Measurements from ENCODE around the gene HECW1. TPM values are rescaled to one million over a fixed set of nuclear protein-coding genes. Genes with fewer than 3 reads are reported as not detected.

HECW1 gene
- total RNA-seq, 2 experiments from 2014 or later = not detected

DNA sequence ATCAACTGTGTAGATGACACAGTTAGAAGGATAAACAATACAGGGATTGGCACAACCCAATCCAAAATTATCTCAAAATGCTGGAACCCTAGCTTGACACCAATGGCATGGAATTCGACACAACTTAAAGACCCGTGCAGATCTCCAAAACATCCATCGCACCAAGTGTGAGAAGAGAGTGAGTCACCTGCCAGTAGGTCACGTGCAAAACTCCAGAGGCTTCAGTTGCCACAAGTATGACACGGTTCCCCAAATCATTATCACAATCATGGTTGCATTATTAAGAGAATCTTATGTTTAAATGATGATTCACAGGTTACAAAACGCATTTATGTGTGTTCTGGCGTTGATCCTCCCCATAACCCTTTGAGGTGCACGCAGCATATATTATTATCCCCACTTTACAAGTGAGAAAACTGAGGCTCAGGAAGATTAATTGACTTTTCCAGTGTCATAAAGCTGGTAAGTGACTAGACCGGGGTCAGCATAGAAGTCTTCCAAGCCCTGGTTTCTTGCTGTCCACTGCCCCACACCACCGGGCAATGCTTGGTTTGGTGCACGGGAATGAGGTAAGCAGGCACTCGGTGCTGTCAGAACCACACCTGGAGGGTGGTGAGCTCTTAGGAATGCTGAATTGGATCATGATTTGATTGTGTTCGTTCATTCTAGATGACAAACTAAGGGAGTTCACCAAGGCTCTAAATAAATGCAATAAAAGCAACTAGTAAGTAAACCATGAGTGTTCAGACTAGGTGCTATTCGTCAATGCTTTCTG, 446.9 kb downstream of the HECW1 start:
- ChIA-PET POLR2A (no interaction called here), CTCF (interaction anchor here (1.5 kb wide), 1 partner anchor 9 kb away, joined by 4 read pairs; no protein-coding TSS in a partner anchor)
- intact Hi-C loops (cut with micrococcal nuclease) = no loop called here

DNA sequence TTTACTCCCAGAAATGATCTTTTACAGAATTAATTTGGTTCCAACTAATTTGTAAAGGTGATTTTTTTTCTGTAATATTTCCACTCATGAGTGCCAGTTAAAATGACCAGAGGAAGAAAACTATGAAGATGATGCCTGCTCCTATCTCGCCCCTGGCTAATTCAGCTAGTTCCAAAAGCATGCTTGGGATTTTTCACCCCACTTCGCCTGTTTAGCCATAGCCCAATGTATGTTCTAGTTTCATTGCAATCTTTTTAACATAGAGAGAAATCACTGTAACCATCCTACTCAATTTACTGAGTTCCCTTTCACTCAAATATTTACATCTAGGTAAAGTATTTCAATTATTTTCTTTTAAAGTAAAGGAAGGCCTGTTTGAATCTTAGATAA, 447.5 kb downstream of the HECW1 start:
- Mint-ChIP-seq H3K9me3 (no peaks in the 10 kb centered on the region), H3K36me3 (ENCODE audit: low read depth) (no peaks in the 10 kb centered on the region), H3K27ac (no peak overlapping the region), H3K27me3 (peaks cover 5% of the 10 kb centered on the region), H3K4me1 (ENCODE audit: low read depth) (peaks cover 3% of the 10 kb centered on the region), H3K4me3 (no peak overlapping the region)
- ATAC-seq = no peak
- CTCF ChIA-PET = interaction anchor here (1.5 kb wide), 1 partner anchor 10 kb away, joined by 4 read pairs; no protein-coding TSS in a partner anchor
- POLR2A ChIA-PET = no interaction called here
- TF ChIP-seq, protein P1, sequence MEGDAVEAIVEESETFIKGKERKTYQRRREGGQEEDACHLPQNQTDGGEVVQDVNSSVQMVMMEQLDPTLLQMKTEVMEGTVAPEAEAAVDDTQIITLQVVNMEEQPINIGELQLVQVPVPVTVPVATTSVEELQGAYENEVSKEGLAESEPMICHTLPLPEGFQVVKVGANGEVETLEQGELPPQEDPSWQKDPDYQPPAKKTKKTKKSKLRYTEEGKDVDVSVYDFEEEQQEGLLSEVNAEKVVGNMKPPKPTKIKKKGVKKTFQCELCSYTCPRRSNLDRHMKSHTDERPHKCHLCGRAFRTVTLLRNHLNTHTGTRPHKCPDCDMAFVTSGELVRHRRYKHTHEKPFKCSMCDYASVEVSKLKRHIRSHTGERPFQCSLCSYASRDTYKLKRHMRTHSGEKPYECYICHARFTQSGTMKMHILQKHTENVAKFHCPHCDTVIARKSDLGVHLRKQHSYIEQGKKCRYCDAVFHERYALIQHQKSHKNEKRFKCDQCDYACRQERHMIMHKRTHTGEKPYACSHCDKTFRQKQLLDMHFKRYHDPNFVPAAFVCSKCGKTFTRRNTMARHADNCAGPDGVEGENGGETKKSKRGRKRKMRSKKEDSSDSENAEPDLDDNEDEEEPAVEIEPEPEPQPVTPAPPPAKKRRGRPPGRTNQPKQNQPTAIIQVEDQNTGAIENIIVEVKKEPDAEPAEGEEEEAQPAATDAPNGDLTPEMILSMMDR (IDR thresholded peaks at IDR 0.05) = no peak
- no peak for DNase-seq
- intact Hi-C loops (cut with micrococcal nuclease) = no loop called here

More for the DNA sequence above, 446.9 kb downstream of the HECW1 start:
- DNase-seq (no peak), ATAC-seq (no peak)
- Mint-ChIP-seq H3K4me1 (ENCODE audit: low read depth) (peaks cover 9% of the 10 kb centered on the region), H3K27ac (no peak overlapping the region), H3K36me3 (ENCODE audit: low read depth) (no peaks in the 10 kb centered on the region), H3K9me3 (no peaks in the 10 kb centered on the region), H3K27me3 (peaks cover 5% of the 10 kb centered on the region), H3K4me3 (no peak overlapping the region)
- TF ChIP-seq, protein P1 (IDR thresholded peaks at IDR 0.05) = no peak

DNA sequence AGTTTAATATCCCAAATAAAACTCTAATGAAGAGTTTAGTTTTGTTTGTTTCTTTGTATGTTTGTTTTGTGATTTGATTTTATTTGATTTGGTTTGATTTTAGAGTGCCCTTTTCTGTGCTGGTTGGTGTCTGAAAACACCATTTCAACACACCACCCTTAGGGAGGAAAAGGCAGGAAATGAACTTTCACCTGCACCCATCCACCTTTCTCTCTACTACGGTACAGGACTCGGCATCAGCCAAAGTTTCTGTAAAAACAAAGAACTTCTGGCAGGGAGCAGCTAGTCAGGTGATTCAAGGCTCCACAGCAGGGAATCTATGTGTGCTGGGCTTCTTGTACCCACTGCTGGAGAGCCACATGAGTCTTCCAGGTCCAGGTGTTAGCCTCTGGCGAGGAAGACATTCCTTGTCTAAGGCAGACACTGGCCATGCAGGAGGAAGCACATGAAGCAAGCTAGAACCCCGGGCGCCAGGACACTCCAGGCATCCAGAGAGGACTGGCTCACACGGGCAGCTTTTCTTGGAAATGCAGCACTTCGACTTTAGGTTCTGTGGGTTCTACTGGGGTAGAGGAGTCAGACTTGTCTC, 448.4 kb downstream of the HECW1 start:
- Mint-ChIP-seq H3K27me3 (peaks cover 7% of the 10 kb centered on the region), H3K4me1 (ENCODE audit: low read depth) (peaks cover 2% of the 10 kb centered on the region), H3K9me3 (no peaks in the 10 kb centered on the region), H3K4me3 (no peak overlapping the region), H3K27ac (no peak overlapping the region), H3K36me3 (ENCODE audit: low read depth) (no peaks in the 10 kb centered on the region)
- ChIA-PET POLR2A (no interaction called here), CTCF (interaction anchor here (1.2 to 2.5 kb wide), 3 partner anchors 8 to 278 kb away, joined by 3 to 11 read pairs (median 6); partner anchors contain the start of gene STK17A)
- DNase-seq (no peak), ATAC-seq (no peak)
- intact Hi-C loops (cut with micrococcal nuclease) = no loop called here
- TF ChIP-seq, protein P1 (IDR thresholded peaks at IDR 0.05) = no peak

DNA sequence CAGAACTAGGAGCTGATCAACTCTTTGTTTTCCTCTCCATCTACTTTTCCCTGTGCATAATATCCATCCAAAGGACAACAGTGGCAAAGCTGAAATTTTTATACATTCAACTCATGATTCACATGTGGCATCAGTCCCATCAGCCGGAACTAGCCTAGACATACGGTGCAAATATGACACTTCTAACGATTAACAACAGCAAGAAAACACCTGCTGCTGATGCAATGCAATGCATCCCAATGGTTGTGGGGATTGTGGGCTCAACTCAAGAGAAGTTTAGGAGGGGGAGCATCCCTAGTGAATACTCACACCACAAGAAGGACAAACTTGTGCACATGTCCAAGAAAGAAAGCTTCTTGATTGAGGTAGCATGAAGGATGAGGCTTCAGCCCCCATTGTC, 449.9 kb downstream of the HECW1 start:
- no peaks in the 10 kb centered on the region for H3K9me3 Mint-ChIP-seq
- no peaks in the 10 kb centered on the region for H3K36me3 Mint-ChIP-seq (ENCODE audit: low read depth)
- ChIA-PET CTCF (interaction anchor here (2.2 to 2.5 kb wide), 2 partner anchors 10 to 20 kb away, joined by 6 to 11 read pairs; partner anchors contain the start of gene STK17A), POLR2A (no interaction called here)
- H3K27me3 Mint-ChIP-seq = peaks cover 5% of the 10 kb centered on the region
- no peaks in the 10 kb centered on the region for H3K4me1 Mint-ChIP-seq (ENCODE audit: low read depth)
- no peak overlapping the region for H3K27ac Mint-ChIP-seq
- ATAC-seq = no peak
- no peak for DNase-seq
- no peak overlapping the region for H3K4me3 Mint-ChIP-seq
- TF ChIP-seq, protein P1 (IDR thresholded peaks at IDR 0.05) = no peak
- intact Hi-C loops (cut with micrococcal nuclease) = no loop called here

DNA sequence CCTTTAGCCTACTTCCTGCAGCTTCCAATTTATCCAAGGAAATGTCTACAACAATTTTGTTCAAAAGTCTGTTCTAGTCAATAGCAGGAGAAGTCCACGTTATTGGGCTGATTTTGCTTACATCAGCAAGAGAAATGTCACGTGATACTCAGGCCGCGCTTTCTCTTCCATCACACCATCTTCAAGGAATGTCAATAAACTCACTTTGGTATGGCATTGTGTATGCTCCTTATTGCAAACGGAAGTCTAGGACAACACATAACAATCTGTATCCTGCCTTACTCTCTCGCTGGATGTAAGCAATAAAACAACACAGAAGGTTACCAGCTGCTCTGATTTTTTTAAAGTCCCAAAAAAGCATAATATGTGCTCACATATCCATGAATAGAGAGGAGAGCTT, 453.3 kb downstream of the HECW1 start:
- peaks cover 7% of the 10 kb centered on the region for H3K27me3 Mint-ChIP-seq
- POLR2A ChIA-PET = no interaction called here
- DNase-seq (no peak), ATAC-seq (no peak)
- TF ChIP-seq, protein P1 (IDR thresholded peaks at IDR 0.05) = no peak
- intact Hi-C loops (cut with micrococcal nuclease) = no loop called here
- H3K27ac Mint-ChIP-seq = no peak overlapping the region
- CTCF ChIA-PET = interaction anchor here (0.8 to 1.3 kb wide), 2 partner anchors 17 to 135 kb away, joined by 3 to 9 read pairs; partner anchors contain the start of gene STK17A
- peaks cover 19% of the 10 kb centered on the region for H3K4me1 Mint-ChIP-seq (ENCODE audit: low read depth)
- no peaks in the 10 kb centered on the region for H3K9me3 Mint-ChIP-seq
- no peaks in the 10 kb centered on the region for H3K36me3 Mint-ChIP-seq (ENCODE audit: low read depth)
- H3K4me3 Mint-ChIP-seq = no peak overlapping the region

All from activated CD8-positive, alpha-beta T cell treated with anti-CD3 and anti-CD28 coated beads for 36 hours (primary cell).